Measurements from ENCODE around the gene PIGQ. TPM values are rescaled to one million over a fixed set of nuclear protein-coding genes. Genes with fewer than 3 reads are reported as not detected.

The PIGQ gene
- total and polyA plus RNA-seq, 8 donors = 14.3 to 217 (median 48.2) TPM

DNA sequence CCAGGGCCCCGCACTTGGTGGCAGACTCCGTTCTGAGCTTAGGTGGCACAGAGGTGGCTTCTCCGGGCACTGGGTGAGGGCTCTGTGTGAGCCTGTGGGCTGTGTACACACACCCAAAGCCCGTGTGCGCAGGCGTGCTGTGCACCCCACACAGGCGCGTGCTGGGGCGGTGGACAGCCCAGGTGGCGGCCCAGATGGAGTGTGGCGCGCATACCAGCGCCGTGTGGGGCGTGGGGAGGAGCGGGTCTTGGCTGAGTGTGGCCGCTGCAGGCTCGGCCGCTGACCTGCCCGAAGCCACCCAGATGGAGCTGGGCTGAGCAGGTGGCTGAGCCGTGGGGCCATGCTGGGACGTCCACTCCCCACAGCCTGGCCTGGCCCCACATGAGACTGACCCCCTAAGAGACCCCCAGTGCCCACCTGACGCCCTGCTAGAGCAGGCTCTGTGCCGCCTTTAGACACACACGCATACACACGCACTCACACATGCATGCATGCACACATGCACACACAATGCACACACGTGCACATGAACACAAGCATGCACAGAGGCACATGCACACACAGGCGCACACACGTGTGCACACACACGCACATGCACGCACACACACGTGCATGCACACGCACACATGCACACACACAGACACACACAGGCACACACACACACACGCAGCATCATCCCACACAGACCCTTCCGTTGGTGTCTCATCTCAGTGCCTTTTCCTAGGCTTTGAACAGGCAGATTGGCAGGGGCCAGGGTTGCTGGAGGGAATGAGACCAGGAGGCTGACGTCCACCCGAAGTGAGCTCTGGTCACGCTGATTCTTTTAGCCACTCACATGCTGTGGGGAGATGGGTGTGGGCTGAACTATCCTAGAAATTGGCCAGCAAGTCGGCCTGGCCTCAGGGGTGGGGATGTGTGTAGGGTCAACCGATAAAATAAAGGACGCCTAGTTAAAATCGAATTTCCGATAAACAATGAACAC is 7.5 kb upstream of the PIGQ start:
- no peaks in the 10 kb centered on the region for H3K36me3 ChIP-seq
- intact Hi-C loops (cut with DNase I; ENCODE audit: low total_unique reads) = no loop called here
- no peak overlapping the region for H3K27ac ChIP-seq
- no peak for DNase-seq
- H3K4me1 ChIP-seq = peaks cover 33 to 46% (median 37%) of the 10 kb centered on the region in 4 donors
- no peak overlapping the region for H3K4me3 ChIP-seq
- H3K9me3 ChIP-seq = no peaks in the 10 kb centered on the region
- H3K27me3 ChIP-seq = peaks cover 19 to 74% (median 39%) of the 10 kb centered on the region in 3 donors
- TF ChIP-seq POLR2A (IDR thresholded peaks at IDR 0.05) (no peak), POLR2AphosphoS5 (IDR thresholded peaks at IDR 0.05) (no peak), EP300 (IDR thresholded peaks at IDR 0.05) (no peak)
- TF ChIP-seq, protein P1, sequence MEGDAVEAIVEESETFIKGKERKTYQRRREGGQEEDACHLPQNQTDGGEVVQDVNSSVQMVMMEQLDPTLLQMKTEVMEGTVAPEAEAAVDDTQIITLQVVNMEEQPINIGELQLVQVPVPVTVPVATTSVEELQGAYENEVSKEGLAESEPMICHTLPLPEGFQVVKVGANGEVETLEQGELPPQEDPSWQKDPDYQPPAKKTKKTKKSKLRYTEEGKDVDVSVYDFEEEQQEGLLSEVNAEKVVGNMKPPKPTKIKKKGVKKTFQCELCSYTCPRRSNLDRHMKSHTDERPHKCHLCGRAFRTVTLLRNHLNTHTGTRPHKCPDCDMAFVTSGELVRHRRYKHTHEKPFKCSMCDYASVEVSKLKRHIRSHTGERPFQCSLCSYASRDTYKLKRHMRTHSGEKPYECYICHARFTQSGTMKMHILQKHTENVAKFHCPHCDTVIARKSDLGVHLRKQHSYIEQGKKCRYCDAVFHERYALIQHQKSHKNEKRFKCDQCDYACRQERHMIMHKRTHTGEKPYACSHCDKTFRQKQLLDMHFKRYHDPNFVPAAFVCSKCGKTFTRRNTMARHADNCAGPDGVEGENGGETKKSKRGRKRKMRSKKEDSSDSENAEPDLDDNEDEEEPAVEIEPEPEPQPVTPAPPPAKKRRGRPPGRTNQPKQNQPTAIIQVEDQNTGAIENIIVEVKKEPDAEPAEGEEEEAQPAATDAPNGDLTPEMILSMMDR (IDR thresholded peaks at IDR 0.05) = no peak
- 80 to 85% (median 83%) methylated on average over 34 to 43 of the region's 43 CpGs for WGBS, 5 donors

- Histone ChIP-seq H3K9me3 (no peaks in the 10 kb centered on the region), H3K4me1 (peaks cover 38 to 55% (median 46%) of the 10 kb centered on the region in 4 donors), H3K36me3 (no peaks in the 10 kb centered on the region), H3K4me3 (no peak overlapping the region), H3K27me3 (peaks cover 19 to 65% (median 39%) of the 10 kb centered on the region in 3 donors), H3K27ac (no peak overlapping the region)
- 75 to 85% (median 78%) methylated on average over 16 to 30 of the region's 30 CpGs for WGBS, 5 donors
- DNase-seq = no peak
- no peak for TF ChIP-seq POLR2AphosphoS5 (IDR thresholded peaks at IDR 0.05)
- no peak for TF ChIP-seq EP300 (IDR thresholded peaks at IDR 0.05)
- TF ChIP-seq, protein P1 (IDR thresholded peaks at IDR 0.05) = no peak
- no peak for TF ChIP-seq POLR2A (IDR thresholded peaks at IDR 0.05)
- intact Hi-C loops (cut with DNase I; ENCODE audit: low total_unique reads) = no loop called here
Observed at GRCh38 chr16:563072-563644, 6.6 kb upstream of the PIGQ start.

DNA sequence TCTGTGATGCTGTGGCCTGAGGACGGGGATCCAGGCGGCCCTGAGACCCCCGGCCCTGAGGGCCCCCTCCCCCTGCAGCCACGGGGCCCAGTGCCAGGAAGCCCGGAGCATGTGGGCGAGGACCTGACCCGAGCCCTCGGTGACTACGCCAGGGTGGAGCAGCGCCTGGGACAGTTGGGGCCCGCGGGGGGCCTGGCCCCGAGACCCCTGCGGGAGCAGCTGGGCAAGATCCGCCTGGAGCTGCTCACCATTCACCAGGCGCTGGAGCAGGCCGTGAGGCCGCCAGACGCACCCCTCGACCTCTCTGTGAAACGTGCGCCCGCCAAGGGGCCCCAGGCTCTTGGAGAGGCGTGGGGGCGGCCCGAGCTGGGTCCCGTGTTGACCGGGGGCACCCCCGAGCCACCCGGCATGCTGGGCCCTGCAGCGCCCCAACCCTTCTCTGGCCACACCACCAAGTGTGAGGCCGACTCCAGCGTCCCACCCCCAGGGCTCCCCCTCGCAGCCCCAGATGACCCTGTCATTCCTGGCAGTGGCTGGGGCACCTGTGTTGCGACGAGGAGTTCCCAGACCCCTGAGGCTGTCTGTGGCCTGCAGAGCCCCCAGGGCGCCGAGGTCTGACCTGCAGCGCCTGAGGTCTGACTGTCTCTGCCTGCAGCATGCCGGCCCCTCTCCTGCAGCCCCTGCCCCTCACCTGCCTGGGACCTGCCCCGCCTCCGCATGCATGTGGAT is 4.9 kb upstream of the PIGQ start:
- Histone ChIP-seq H3K9me3 (no peaks in the 10 kb centered on the region), H3K27ac (no peak overlapping the region), H3K36me3 (no peaks in the 10 kb centered on the region), H3K27me3 (peaks cover 14 to 48% (median 24%) of the 10 kb centered on the region in 3 donors), H3K4me3 (no peak overlapping the region), H3K4me1 (peaks cover 43 to 59% (median 51%) of the 10 kb centered on the region in 4 donors)
- TF ChIP-seq POLR2A (IDR thresholded peaks at IDR 0.05) (no peak), POLR2AphosphoS5 (IDR thresholded peaks at IDR 0.05) (no peak), EP300 (IDR thresholded peaks at IDR 0.05) (no peak)
- TF ChIP-seq, protein P1 (IDR thresholded peaks at IDR 0.05) = no peak
- intact Hi-C loops (cut with DNase I; ENCODE audit: low total_unique reads) = no loop called here
- 81 to 95% (median 86%) methylated on average over 8 to 42 of the region's 42 CpGs for WGBS, 5 donors
- DNase-seq = no peak
